Adipocyte (in vitro differentiated cells): ENCODE measurements around the gene MORC3.
"Not testable (repeated sequence)": the region's sequence is repeated elsewhere in the genome, so short reads cannot be mapped to it uniquely, and the experiment has no call there.

ENCODE experiments used
- DNase-seq: peaks from one replicate; pipeline ENCODE4 v3.0.0-alpha.2; 2015; ENCODE audit warnings: low read depth
- H3K27me3 ChIP-seq: replicated peaks from 2 replicates; pipeline ENCODE4 v1.7.0; 2013; ENCODE audit warnings: mild to moderate bottlenecking, low read length, moderate library complexity; ENCODE audit not compliant: control insufficient read depth, insufficient read depth
- H3K36me3 ChIP-seq: 2 replicates; pipeline ENCODE4 v1.7.0; 2013; ENCODE audit warnings: low read length, mild to moderate bottlenecking, moderate library complexity; ENCODE audit not compliant: control insufficient read depth, insufficient read depth, severe bottlenecking
- H3K4me1 ChIP-seq: 2 replicates; pipeline ENCODE4 v1.7.0; 2013; ENCODE audit warnings: mild to moderate bottlenecking, low read length, moderate library complexity; ENCODE audit not compliant: control insufficient read depth, insufficient read depth
- H3K4me3 ChIP-seq: 2 replicates; pipeline ENCODE4 v1.7.0; 2013; ENCODE audit warnings: mild to moderate bottlenecking, low read length, moderate library complexity
- H3K9ac ChIP-seq: 2 replicates; pipeline ENCODE4 v1.7.0; 2013; ENCODE audit warnings: mild to moderate bottlenecking, low read length, moderate library complexity
- H3K9me3 ChIP-seq: 2 replicates; pipeline ENCODE4 v1.7.0; 2013; ENCODE audit warnings: mild to moderate bottlenecking, low read length, moderate library complexity; ENCODE audit not compliant: control insufficient read depth

The MORC3 gene

DNA sequence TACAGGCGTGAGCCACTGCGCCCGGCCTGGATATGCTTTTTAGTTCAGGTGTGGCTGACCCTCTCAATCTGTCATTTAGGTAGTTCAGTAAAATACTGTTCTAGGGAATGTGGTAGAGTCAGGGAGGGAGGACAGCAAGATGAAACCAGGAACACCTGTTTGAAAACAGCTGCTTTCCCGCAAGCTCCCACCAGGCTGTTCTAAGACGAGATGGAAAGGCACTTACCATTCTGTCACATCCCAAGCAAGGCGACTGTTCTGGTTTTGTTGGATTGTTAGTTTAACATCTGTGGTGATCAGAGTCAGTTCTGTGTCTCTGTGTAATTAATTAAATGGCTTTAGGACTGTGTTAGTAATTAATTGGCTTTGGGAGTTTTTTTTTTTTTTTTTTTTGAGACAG, 68.1 kb downstream of the MORC3 start:
- Histone ChIP-seq H3K36me3 (no peaks in the 10 kb centered on the region), H3K9me3 (no peaks in the 10 kb centered on the region), H3K9ac (no peak overlapping the region), H3K4me1 (no peaks in the 10 kb centered on the region), H3K4me3 (no peak overlapping the region), H3K27me3 (no peaks in the 10 kb centered on the region)
- DNase-seq = no peak

DNA sequence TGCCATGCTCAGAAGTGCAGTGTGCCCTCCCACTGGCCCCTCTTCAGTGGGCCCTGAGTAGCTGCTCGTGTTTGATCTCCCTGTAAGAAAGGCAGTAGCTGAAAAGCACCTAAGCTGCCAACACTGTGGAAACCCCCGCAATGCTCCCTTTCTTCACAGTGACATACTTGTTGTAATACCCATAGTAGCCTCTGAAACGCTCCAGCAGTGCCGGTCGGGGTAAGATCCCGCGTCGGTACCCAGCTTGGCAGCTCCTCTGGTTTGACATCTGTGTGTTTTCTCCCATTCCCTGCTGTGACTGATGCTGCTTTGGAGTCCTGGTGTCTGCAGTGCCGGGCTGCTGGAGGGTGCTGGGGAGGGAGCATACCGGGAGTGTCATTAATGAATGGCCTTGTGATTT, 68.8 kb downstream of the MORC3 start:
- no peaks in the 10 kb centered on the region for H3K9me3 ChIP-seq
- H3K4me3 ChIP-seq = no peak overlapping the region
- no peaks in the 10 kb centered on the region for H3K4me1 ChIP-seq
- H3K9ac ChIP-seq = no peak overlapping the region
- H3K36me3 ChIP-seq = no peaks in the 10 kb centered on the region
- DNase-seq = peak; percentile 29
- H3K27me3 ChIP-seq = no peaks in the 10 kb centered on the region

DNA sequence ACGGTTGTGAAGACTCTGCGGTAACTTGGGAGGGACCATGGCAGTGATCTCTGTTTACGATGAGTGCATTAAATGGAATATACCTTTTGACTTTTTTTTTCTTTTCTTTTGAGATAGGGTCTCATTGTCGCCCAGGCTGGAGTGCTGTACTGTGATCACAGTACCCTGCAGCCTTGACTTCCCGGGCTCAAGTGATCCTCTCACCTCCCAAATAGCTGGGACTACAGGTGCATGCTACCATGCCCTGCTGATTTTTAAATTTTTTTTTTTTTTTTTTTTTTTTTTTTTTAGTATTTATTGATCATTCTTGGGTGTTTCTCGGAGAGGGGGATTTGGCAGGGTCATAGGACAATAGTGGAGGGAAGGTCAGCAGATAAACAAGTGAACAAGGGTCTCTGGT, 71.7 kb downstream of the MORC3 start:
- not testable (repeated sequence) for H3K9me3 ChIP-seq, H3K9ac ChIP-seq, H3K27me3 ChIP-seq, DNase-seq, H3K36me3 ChIP-seq, H3K4me3 ChIP-seq, H3K4me1 ChIP-seq

DNA sequence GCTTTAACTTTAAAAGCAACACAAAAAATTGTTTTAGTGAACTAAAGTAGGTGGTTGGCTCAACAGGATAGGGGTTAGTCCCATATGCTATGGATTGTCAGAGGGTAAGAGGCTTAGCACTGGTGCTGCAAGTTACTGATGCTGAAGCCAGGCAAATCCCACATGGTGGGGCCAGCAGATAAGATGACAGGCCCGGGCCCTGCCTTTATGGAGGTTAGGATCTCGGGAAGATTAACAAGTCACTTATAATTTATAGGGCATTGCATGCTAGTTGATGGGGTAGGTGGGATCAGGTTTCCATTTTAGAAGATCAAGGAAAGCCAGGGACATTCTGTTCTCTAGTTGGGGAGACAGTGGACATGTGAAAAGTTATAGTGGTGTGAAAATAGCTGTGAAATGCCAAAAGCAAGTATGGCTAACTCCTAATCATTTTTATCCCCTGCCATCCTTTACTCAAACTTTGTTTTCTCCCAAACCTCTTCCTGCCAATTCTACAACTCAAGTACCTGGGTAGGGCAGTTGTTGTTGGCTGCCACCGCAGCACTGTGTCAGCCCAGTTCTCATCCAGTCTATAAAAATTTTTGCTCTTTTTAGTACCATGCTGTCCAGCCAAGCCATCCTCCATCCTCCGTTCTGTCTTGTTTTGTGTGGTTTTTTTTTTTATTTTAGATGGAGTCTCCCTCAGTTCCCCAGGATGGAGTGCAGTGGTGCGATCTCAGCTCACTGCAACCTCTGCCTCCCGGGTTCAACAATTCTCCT, 75.5 kb downstream of the MORC3 start:
- H3K4me1 ChIP-seq = no peaks in the 10 kb centered on the region
- no peak for DNase-seq
- no peak overlapping the region for H3K4me3 ChIP-seq
- no peaks in the 10 kb centered on the region for H3K27me3 ChIP-seq
- no peak overlapping the region for H3K9ac ChIP-seq
- no peaks in the 10 kb centered on the region for H3K36me3 ChIP-seq
- no peaks in the 10 kb centered on the region for H3K9me3 ChIP-seq

DNA sequence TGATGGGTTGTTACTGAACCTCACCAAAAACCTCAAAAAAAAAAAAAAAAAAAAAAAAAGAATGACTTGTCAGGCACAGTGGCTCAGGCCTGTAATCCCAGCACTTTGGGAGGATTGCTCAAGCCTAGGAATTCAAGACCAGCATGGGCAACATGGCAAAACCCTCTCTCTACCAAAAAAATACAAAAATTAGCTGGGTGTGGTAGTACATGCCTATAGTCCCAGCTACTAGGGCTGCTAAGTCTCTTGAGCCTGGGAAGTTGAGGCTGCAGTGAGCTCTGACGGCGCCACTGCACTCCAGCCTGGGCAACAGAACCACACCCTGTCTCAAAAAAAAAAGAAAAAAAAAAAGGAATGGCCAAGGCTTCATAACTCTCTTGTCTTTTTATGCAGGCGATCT, 76.3 kb downstream of the MORC3 start:
- H3K9ac ChIP-seq = no peak overlapping the region
- no peaks in the 10 kb centered on the region for H3K27me3 ChIP-seq
- no peaks in the 10 kb centered on the region for H3K36me3 ChIP-seq
- no peaks in the 10 kb centered on the region for H3K4me1 ChIP-seq
- H3K9me3 ChIP-seq = no peaks in the 10 kb centered on the region
- H3K4me3 ChIP-seq = no peak overlapping the region
- peak; percentile 16 for DNase-seq

DNA sequence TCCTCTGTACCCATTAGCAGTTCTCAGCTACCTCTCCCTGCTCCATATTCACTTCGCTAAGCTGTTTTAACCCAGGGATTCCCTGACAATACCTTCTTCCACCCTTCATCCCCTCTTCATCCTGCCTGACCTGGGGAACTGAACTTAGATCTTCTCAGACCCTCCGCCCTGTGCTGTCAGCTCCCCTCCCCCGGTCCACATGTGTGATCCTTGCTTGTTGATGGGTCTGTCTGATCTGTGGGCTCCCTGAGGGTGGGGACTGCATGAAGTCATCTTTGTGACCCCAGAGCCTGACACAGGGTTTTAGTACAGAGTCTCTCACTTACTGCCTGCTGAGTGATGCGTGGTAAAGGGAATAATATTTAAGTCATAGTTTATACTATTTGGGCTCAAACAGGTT, 77.0 kb downstream of the MORC3 start:
- H3K9me3 ChIP-seq = no peaks in the 10 kb centered on the region

DNA sequence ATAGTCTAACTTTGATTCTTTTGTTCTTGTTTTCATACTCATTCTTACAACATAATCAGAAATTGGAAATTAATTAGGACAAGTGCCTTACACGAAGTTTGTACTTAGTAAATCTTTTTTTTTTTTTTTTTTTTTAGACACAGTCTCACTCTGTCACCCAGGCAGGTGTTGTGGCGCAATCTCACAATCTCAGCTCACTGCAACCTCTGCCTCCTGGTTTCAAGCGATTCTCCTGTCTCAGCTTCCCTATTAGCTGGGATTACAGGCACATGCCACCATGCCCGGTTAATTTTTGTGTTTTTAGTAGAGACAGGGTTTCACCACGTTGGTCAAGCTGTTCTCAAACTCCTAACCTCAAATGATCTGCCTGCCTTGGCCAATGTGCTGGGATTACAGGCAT, 77.6 kb downstream of the MORC3 start:
- H3K36me3 ChIP-seq = no peaks in the 10 kb centered on the region
- no peak overlapping the region for H3K4me3 ChIP-seq
- no peak overlapping the region for H3K9ac ChIP-seq
- no peaks in the 10 kb centered on the region for H3K9me3 ChIP-seq
- no peaks in the 10 kb centered on the region for H3K4me1 ChIP-seq
- DNase-seq = no peak
- no peaks in the 10 kb centered on the region for H3K27me3 ChIP-seq

More for the DNA sequence above, 77.0 kb downstream of the MORC3 start:
- H3K9ac ChIP-seq = no peak overlapping the region
- H3K4me3 ChIP-seq = no peak overlapping the region
- DNase-seq = no peak
- no peaks in the 10 kb centered on the region for H3K36me3 ChIP-seq
- no peaks in the 10 kb centered on the region for H3K27me3 ChIP-seq
- H3K4me1 ChIP-seq = no peaks in the 10 kb centered on the region

DNA sequence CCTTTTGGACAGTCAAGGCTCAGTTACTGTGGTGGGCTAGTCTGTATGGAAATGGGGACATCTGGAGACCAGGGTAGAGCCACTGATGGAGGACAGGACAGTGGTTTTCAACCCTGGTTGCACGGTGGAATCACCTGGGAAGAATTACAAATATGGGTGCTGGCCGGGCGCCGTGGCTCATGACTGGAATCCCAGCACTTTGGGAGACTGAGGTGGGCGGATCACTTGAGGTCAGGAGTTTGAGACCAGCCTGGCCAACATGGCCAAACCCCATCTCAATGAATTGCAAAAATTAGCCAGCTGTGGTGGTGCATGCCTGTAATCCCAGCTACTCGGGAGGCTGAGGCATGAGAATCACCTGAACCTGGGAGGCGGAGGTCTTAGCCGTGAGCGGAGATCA, 79.7 kb downstream of the MORC3 start:
- H3K9me3 ChIP-seq, H3K9ac ChIP-seq, H3K36me3 ChIP-seq, H3K4me1 ChIP-seq, DNase-seq, H3K27me3 ChIP-seq, H3K4me3 ChIP-seq: not testable (repeated sequence)

DNA sequence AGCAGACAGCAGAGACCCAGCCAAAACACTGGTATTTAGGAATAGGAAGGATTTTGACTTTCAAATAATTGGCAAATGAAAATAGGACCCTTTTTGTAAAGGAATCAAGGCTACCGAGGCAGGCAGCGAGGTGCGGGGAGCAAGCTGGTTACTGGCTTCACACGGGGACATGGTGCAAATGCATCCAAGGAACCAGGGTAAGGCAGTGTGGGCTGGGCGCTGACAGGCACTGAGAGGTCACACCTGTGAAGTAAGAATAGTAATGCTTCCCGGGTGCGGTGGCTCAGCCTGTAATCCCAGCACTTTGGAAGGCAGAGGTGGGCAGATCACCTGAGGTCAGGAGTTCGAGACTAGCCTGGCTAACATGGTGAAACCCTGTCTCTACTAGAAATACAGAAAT, 80.7 kb downstream of the MORC3 start:
- Histone ChIP-seq H3K4me1 (no peaks in the 10 kb centered on the region), H3K27me3 (no peaks in the 10 kb centered on the region), H3K36me3 (no peaks in the 10 kb centered on the region), H3K4me3 (no peak overlapping the region), H3K9me3 (no peaks in the 10 kb centered on the region), H3K9ac (no peak overlapping the region)
- DNase-seq = no peak

DNA sequence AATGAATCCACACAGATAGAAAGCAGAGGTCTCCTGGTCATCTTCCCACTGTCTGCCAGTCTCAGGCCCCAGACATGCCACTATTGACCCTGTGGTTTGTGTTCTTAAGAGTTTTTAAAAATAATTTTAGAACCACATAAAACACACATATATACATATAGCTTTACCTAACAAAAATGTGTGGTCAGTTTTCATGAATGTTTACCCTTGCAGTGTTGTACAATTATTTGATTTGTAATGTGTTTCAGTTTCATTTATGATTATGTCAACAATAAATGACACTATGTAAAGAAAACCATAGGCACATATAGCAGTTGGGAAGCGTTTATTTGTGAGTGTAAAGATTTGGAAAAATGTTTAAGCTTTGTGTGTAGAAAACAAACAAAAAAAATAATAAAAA, 82.3 kb downstream of the MORC3 start:
- Histone ChIP-seq H3K9ac (no peak overlapping the region), H3K27me3 (no peaks in the 10 kb centered on the region), H3K36me3 (no peaks in the 10 kb centered on the region), H3K9me3 (no peaks in the 10 kb centered on the region), H3K4me1 (no peaks in the 10 kb centered on the region), H3K4me3 (no peak overlapping the region)
- DNase-seq = no peak

DNA sequence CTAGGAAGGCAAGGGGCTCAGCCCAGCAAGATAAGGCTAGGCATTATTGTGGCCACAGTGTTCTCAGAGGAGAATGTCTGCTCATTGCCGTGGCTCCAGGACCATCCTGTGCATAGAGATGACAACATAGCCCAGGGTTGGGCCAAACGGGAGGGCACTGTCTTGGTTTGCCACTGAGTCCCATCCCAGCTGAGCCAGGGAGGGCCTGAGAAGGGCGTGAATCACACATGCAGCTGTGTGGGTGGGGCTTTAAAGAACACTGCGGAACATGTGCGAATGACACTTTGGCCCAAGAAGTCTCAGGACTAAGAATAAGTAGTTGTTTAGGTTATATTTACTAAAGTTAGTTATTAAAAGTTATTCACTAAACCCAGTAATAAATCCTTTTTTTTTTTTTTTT, 83.7 kb downstream of the MORC3 start:
- Histone ChIP-seq H3K9me3 (no peaks in the 10 kb centered on the region), H3K36me3 (no peaks in the 10 kb centered on the region), H3K9ac (no peak overlapping the region), H3K4me1 (no peaks in the 10 kb centered on the region), H3K27me3 (no peaks in the 10 kb centered on the region), H3K4me3 (no peak overlapping the region)
- no peak for DNase-seq

DNA sequence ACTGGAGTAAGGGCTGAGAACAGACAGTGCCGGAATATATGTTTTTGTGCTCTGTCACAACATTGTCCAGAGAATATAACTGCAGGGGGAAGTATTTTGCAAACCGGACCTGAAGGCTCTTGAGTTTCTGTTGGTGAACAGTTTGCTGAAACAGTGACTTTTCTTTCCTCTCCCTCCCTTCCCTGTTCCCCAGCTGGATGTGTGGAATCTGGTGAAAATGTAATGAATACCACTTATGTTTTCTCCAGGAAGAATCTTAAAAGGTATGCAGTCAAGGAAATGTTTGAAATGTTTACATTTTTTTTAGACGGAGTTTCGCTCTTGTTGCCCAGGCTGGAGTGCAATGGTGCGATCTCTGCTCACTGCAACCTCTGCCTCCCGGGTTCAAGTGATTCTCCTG, 88.6 kb downstream of the MORC3 start:
- H3K36me3 ChIP-seq = no peaks in the 10 kb centered on the region
- no peaks in the 10 kb centered on the region for H3K27me3 ChIP-seq
- H3K4me1 ChIP-seq = no peaks in the 10 kb centered on the region
- no peak for DNase-seq
- no peak overlapping the region for H3K4me3 ChIP-seq
- no peaks in the 10 kb centered on the region for H3K9me3 ChIP-seq
- H3K9ac ChIP-seq = no peak overlapping the region
